Spinal cord (tissue), 10 donors: ENCODE results near the gene UCKL1. TPM values are rescaled to one million over a fixed set of nuclear protein-coding genes. Genes with fewer than 3 reads are reported as not detected.
A peak's percentile ranks its signal among the peaks of the same experiment; 100 is the strongest.

Experiments
- DNase-seq, 6 donors: peaks; one replicate each; pipeline versions ENCODE4 v3.0.0 to v3.0.0-alpha.2; 2013 to 2015; ENCODE audit warnings: low spot score in 6 of 6, low read depth in 4 of 6
- H3K27ac ChIP-seq: one replicate; pipeline ENCODE4 v1.5.1; 2013; ENCODE audit warnings: low read depth, low read length, control low read depth
- H3K27me3 ChIP-seq: one replicate; pipeline ENCODE4 v1.6.1; 2013; ENCODE audit warnings: low read length; ENCODE audit not compliant: control insufficient read depth, insufficient read depth
- H3K36me3 ChIP-seq: one replicate; pipeline ENCODE4 v1.6.1; 2013; ENCODE audit warnings: low read length; ENCODE audit not compliant: control insufficient read depth, insufficient read depth
- H3K4me1 ChIP-seq: one replicate; pipeline ENCODE4 v1.6.1; 2013; ENCODE audit warnings: low read length; ENCODE audit not compliant: control insufficient read depth, insufficient read depth
- H3K4me3 ChIP-seq: one replicate; pipeline ENCODE4 v1.5.1; 2013; ENCODE audit warnings: low read depth, low read length, control low read depth
- H3K9me3 ChIP-seq: one replicate; pipeline ENCODE4 v1.6.1; 2013; ENCODE audit warnings: low read length; ENCODE audit not compliant: control insufficient read depth, insufficient read depth
- WGBS: methylation state at CpG from one replicate; pipeline ENCODE4 v1.1.5; 2013; ENCODE audit warnings: missing lambda C conversion rate; ENCODE audit not compliant: insufficient coverage; 5-methylcytosine and 5-hydroxymethylcytosine counted together
- polyA plus RNA-seq, 2 donors: library from polyadenylated mRNA; unstranded; fragments of 120-200 nt; gene quantifications; one replicate each; pipeline ENCODE4 v1.2.1, GENCODE V29; 2013; ENCODE audit not compliant: insufficient read length in 2 of 2
- total RNA-seq, 2 donors: library from RNA; depleted of rRNA in 1 of 2; stranded (reverse); fragments of 120-200 nt in 1 of 2; fragments of >200 nt in 1 of 2; gene quantifications; one replicate each; pipeline versions ENCODE4 v1.2.3 to v1.2.4, GENCODE V29; 2013 to 2014
- donor health status: healthy.

The UCKL1 gene
- total and polyA plus RNA-seq, 4 donors, result 14.1 to 83.7 (median 44.2) TPM

DNA sequence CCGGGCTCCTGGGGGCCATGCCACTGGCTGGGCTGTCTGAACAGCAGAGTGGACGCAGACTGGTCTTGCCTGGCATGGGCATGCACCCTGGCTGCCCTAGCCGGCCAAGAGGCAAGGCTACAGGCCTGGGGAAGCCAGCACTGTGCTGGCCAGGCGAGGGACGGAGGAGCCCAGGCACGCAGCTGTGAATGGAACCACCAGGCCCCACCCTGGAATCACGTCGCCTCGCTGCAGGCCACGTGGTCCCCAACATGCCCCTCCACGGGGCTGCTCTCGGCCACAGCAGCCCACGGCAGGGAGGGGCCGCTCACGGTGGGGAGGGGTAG, 4.0 kb downstream of the UCKL1 start:
- peaks cover 81% of the 10 kb centered on the region for H3K4me1 ChIP-seq
- no peak for DNase-seq

GRCh38 chr20:63951398-63952209, 4.6 kb downstream of the UCKL1 start:
- H3K27me3 ChIP-seq, result no peaks in the 10 kb centered on the region
- H3K36me3 ChIP-seq, result peaks cover 58% of the 10 kb centered on the region
- H3K27ac ChIP-seq, result no peak overlapping the region
- H3K9me3 ChIP-seq, result no peaks in the 10 kb centered on the region
- 89% methylated on average over 16 of the region's 17 CpGs for WGBS
- H3K4me1 ChIP-seq, result peaks cover 80% of the 10 kb centered on the region
- DNase-seq, result no peak
- no peak overlapping the region for H3K4me3 ChIP-seq

More for the DNA sequence above, 4.0 kb downstream of the UCKL1 start:
- H3K27ac ChIP-seq, result no peak overlapping the region
- no peaks in the 10 kb centered on the region for H3K27me3 ChIP-seq
- peaks cover 59% of the 10 kb centered on the region for H3K36me3 ChIP-seq
- 92% methylated on average over 15 of the region's 15 CpGs for WGBS
- H3K9me3 ChIP-seq, result no peaks in the 10 kb centered on the region
- no peak overlapping the region for H3K4me3 ChIP-seq

DNA sequence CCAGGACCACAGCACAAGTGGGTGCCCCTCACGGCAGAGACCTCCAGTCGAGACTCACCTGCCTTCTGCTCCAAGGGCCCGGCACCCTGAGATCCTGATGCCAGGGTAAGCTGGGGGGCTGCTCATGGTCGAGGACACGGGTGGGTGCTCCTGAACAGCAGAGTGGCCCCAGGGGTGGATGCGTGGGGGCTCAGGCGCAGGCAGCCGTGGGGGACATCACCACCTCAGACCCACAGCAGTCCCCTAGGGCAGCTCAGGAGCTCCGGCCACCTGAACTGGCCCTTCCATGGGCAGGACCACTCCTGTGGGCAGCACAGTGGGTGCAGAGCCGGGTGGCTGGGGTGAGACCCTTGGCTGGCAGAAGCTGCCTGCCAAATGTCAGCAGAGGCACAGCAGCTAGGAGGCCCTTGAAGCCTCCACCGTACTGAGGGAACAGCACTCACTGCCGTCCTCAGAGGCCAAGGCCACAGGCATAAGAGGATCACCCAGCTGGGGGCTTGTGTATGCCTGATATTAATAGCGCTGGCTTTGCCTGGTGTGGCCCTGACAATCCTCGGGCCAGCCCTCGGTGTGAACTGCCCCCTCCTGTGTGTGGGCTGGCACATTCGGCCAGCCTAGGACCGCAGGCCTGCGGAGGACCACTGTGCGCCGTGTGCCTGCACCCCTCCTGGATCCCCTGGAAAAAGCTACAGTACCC, 5.4 kb downstream of the UCKL1 start:
- no peak for DNase-seq
- no peaks in the 10 kb centered on the region for H3K9me3 ChIP-seq
- 86% methylated on average over 20 of the region's 20 CpGs for WGBS
- H3K36me3 ChIP-seq, result peaks cover 66% of the 10 kb centered on the region
- H3K4me1 ChIP-seq, result peaks cover 81% of the 10 kb centered on the region
- H3K27ac ChIP-seq, result peak overlapping the region; percentile 92
- H3K4me3 ChIP-seq, result no peak overlapping the region
- H3K27me3 ChIP-seq, result no peaks in the 10 kb centered on the region

DNA sequence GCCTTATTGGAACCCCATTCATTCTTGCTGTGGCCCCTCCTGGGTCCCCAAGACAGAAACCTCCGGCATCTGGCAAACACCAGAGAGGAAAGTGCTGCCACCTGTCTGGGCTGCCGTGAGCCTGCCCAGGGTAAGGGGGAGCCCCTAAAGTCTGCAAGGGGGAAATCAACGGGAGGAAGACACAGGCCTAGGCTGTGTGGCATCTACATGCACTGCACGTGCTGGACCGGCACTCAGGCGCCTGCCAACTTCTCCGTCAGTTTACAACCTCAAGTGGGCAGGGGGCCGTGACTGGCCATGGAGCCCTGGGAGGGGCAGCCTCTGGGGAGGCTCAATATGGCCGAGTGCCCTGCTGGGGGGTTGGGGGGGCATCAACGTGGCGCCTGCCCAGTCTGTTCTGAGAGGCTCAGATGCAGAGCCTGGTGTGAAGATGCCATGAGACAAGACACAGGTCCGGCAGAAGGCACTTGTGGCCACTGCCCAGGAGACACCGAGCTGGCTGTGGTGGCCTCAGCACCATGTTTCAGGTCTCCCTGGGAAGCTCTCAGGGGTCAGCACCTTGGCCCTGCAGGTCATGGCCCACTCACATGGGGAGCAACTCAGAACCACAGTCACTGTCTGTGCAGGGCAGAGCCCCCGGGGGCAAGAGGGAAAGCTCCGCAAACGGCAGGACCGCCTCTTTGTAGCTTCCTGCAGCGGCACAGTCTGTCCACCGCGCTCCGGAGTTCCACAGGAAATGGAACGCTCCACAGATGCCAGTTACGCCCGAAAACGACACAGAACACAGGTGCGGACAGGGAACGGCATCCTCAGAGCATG, 8.4 kb downstream of the UCKL1 start:
- whole genome bisulfite sequencing, result 29% methylated on average over 27 of the region's 27 CpGs
- no peaks in the 10 kb centered on the region for H3K27me3 ChIP-seq
- DNase-seq, result peak in 2 of 6 donors; percentile 48 to 50
- H3K4me1 ChIP-seq, result peaks cover 69% of the 10 kb centered on the region
- H3K4me3 ChIP-seq, result no peak overlapping the region
- H3K36me3 ChIP-seq, result peaks cover 80% of the 10 kb centered on the region
- peak overlapping the region; percentile 92 for H3K27ac ChIP-seq
- H3K9me3 ChIP-seq, result no peaks in the 10 kb centered on the region

GRCh38 chr20:63946986-63947637, 9.1 kb downstream of the UCKL1 start:
- 74% methylated on average over 13 of the region's 15 CpGs for WGBS
- Histone ChIP-seq H3K27ac (peak overlapping the region; percentile 27), H3K4me1 (peaks cover 65% of the 10 kb centered on the region), H3K9me3 (no peaks in the 10 kb centered on the region), H3K36me3 (peaks cover 80% of the 10 kb centered on the region), H3K4me3 (no peak overlapping the region), H3K27me3 (no peaks in the 10 kb centered on the region)
- no peak for DNase-seq

GRCh38 chr20:63945921-63946920, 10.0 kb downstream of the UCKL1 start:
- H3K27me3 ChIP-seq, result no peaks in the 10 kb centered on the region
- whole genome bisulfite sequencing, result 91% methylated on average over 35 of the region's 39 CpGs
- no peak for DNase-seq
- peaks cover 77% of the 10 kb centered on the region for H3K36me3 ChIP-seq
- H3K27ac ChIP-seq, result no peak overlapping the region
- H3K4me1 ChIP-seq, result peaks cover 57% of the 10 kb centered on the region
- H3K4me3 ChIP-seq, result no peak overlapping the region
- H3K9me3 ChIP-seq, result no peaks in the 10 kb centered on the region

DNA sequence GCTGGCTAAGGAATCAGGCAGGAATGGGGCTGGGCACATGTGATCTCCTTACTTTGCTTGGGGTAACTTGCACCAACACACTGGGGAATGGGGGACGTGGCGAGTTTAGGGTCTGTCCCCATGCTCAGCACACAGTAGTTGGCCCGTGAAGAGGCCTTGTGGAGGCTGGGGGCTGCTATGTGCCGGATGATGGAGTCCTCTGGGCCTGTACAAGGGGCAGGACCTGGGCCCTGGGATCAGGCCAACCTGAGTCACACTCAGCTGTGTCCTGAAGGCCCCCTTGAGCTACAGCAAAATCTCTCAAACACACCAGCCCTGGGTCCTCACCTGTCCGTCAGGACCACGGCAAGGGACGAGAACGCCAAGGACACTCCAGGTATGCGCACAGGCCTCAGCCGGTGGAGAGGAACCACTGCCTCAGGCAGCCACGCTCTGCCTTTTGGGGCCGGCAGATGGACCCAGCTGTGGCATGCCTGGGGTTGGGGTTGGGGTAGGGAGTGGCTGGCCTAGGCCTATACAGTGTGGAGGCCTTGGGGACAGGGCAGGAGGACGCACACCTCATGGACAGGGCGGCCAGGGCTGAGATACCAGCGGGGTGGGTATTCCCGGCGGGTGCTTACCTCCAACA, 11.1 kb downstream of the UCKL1 start:
- DNase-seq, result no peak
- Histone ChIP-seq H3K4me3 (no peak overlapping the region), H3K36me3 (peaks cover 79% of the 10 kb centered on the region), H3K27me3 (no peaks in the 10 kb centered on the region), H3K4me1 (peaks cover 47% of the 10 kb centered on the region), H3K9me3 (no peaks in the 10 kb centered on the region), H3K27ac (no peak overlapping the region)
- WGBS, result 98% methylated on average over 17 of the region's 17 CpGs

DNA sequence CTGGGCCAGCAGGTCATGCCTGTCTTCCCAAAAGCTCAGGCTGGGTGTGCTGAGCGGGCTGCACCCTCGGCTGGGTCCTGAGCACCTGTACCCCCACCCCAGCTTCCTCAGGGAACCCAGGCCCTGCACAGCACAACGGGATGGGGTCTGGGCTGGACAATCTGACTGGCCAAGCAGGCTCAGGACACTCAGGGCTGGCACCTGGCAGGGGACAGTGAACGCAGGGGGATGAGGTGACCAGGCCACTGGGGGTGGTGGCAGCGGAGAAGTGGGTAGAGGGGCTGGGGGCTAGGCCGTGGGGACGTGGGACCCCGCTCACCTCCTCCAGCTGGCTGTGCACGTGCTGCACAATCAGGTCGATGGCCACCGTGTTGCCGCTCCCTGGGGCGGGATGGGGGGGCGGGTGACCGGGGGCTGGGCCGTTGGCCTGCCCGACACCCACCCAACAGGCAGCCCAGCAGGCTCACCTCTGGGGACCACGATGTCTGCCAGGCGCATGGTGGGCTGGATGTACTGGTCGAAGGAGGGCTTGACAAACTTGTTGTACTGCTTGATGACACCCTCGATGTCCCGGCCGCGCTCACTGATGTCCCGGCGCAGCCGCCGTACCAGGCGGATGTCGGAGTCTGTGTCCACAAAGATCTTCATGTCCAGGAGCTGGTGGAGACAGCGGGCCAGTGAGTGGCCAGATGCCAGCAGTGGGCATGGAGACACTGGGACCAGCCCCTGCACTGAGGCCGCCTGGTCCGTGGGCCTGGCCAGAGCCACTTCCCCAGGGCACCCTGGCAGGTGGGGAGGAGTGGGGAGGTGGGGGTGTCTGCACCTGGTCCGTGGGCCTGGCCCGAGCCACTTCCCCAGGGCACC, 11.9 kb downstream of the UCKL1 start:
- Histone ChIP-seq H3K9me3 (no peaks in the 10 kb centered on the region), H3K27ac (no peak overlapping the region), H3K36me3 (peaks cover 79% of the 10 kb centered on the region), H3K27me3 (no peaks in the 10 kb centered on the region), H3K4me3 (no peak overlapping the region), H3K4me1 (peaks cover 38% of the 10 kb centered on the region)
- WGBS, result 94% methylated on average over 34 of the region's 35 CpGs
- DNase-seq, result no peak
